ENCODE data around the gene ATXN7L1. TPM values are rescaled to one million over a fixed set of nuclear protein-coding genes. Genes with fewer than 3 reads are reported as not detected.

Gene ATXN7L1
- total and polyA plus RNA-seq, 2 of the 13 experiments (the other 11 are each of a cell fraction or from before 2014, with no cell fraction given) = 4.1 to 7.8 TPM

DNA sequence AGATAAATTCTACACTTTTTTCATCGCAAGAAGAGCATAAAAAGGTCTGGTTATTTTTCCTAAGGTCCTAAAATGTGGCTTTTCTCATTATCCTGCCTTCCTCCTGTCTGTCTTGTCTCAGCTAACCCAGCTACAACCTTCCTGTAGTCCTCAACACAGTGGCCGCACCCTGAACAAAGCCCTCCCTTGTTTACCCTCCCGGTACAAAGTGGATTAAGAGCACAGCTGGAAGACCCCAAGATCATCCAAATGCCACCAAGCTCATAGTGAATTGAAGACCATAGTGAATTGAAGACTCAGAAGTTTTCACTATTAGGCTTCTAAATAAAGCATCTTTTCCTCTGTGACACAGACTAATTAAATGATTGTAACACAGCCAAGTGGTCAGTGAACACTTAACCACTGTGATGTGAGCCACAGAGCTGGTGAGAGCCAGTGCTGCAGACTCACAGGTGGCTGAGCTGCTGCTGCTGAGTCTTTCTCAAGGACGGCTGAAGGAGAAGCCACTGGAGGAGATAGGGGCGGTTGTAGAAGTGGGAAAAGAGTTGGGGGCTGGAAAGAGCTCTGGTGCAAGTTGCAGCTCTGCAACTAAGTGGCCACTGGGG, 123.6 kb downstream of the ATXN7L1 start:
- no peaks in the 10 kb centered on the region for H3K79me2 ChIP-seq (ENCODE audit: insufficient read depth, low read length)
- H2AFZ ChIP-seq (ENCODE audit: low read length) = no peak overlapping the region
- H3K27me3 ChIP-seq (ENCODE audit: control insufficient read depth in 1 of 2, insufficient read depth in 2 of 2, low read length in 2 of 2) = no peaks in the 10 kb centered on the region; a peak in 1 of 5 replicates
- ChIA-PET POLR2A (no interaction called here), CTCF (ENCODE audit: low intra/inter-chr PET ratio, low total read pairs) (no interaction called here)
- H4K20me1 ChIP-seq (ENCODE audit: insufficient read depth, low read length) = no peaks in the 10 kb centered on the region
- H3K9me3 ChIP-seq (ENCODE audit: low read length) = no peaks in the 10 kb centered on the region
- TF ChIP-seq BCL6 (CRISPR knock-in tag; IDR thresholded peaks at IDR 0.05) = no peak
- no peak for TF ChIP-seq ZNF331 (CRISPR knock-in tag; IDR thresholded peaks at IDR 0.05)
- no peak for TF ChIP-seq CBX5 (CRISPR knock-in tag; IDR thresholded peaks at IDR 0.05; ENCODE audit: borderline replicate concordance)
- TF ChIP-seq GTF3A (CRISPR knock-in tag; conservative IDR thresholded peaks at IDR 0.05) = no peak
- TF ChIP-seq ARNT2 (CRISPR knock-in tag; IDR thresholded peaks at IDR 0.05; ENCODE audit: low read depth) = no peak
- TF ChIP-seq, protein P1, sequence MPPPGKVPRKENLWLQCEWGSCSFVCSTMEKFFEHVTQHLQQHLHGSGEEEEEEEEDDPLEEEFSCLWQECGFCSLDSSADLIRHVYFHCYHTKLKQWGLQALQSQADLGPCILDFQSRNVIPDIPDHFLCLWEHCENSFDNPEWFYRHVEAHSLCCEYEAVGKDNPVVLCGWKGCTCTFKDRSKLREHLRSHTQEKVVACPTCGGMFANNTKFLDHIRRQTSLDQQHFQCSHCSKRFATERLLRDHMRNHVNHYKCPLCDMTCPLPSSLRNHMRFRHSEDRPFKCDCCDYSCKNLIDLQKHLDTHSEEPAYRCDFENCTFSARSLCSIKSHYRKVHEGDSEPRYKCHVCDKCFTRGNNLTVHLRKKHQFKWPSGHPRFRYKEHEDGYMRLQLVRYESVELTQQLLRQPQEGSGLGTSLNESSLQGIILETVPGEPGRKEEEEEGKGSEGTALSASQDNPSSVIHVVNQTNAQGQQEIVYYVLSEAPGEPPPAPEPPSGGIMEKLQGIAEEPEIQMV (CRISPR knock-in tag; IDR thresholded peaks at IDR 0.05; ENCODE audit: low read depth) = no peak
- TF ChIP-seq CTCF (CRISPR knock-in tag; IDR thresholded peaks at IDR 0.05) = no peak
- TF ChIP-seq ZNF660 (CRISPR knock-in tag; IDR thresholded peaks at IDR 0.05; ENCODE audit: borderline replicate concordance, low read depth) = no peak
- TF ChIP-seq ZNF292 (CRISPR knock-in tag; IDR thresholded peaks at IDR 0.05; ENCODE audit: borderline replicate concordance, low read depth) = no peak
- TF ChIP-seq RBM22 (optimal IDR thresholded peaks at IDR 0.05; ENCODE audit: low read length) = no peak
- TF ChIP-seq ZNF431 (CRISPR knock-in tag; IDR thresholded peaks at IDR 0.05; ENCODE audit: borderline replicate concordance, low read depth) = no peak
- TF ChIP-seq TBX3 (IDR thresholded peaks at IDR 0.05; ENCODE audit: borderline replicate concordance) = no peak
- no peak overlapping the region for H3K9ac ChIP-seq (ENCODE audit: insufficient read depth, low read depth, low read length)
- no peaks in the 10 kb centered on the region for H3K4me1 ChIP-seq (ENCODE audit: insufficient read depth, low read length)
- intact Hi-C loops (cut with micrococcal nuclease; ENCODE audit: unreplicated experiment) (loop anchor here (10.0 kb wide), 1 partner anchor 402 kb away; no protein-coding TSS in a partner anchor), in situ Hi-C loops (cut with HindIII; ENCODE audit: extremely low pct_ligation_motif_present, low pct_unique_long_range_greater_than_20kb) (no loop called here)
- no peak for FAIRE-seq
- BruUV-seq (replicated peaks) = no TSS peak
- no peak for ATAC-seq
- WGBS (ENCODE audit: low lambda C conversion rate) = 96% methylated on average over 5 of the region's 5 CpGs
- no peak overlapping the region for H3K4me3 ChIP-seq (replicated peaks in 1 of 3; ENCODE audit: insufficient read depth in 1 of 3, low read depth in 2 of 3, low read length in 3 of 3)
- no peak overlapping the region for H3K27ac ChIP-seq (ENCODE audit: extremely low read length, insufficient read depth, low read length)
- DNase-seq (ENCODE audit: low spot score) = no peak
- H3K36me3 ChIP-seq (replicated peaks in 1 of 2; ENCODE audit: control insufficient read depth in 1 of 2, insufficient read depth in 2 of 2, low read length in 2 of 2) = no peaks in the 10 kb centered on the region; a peak in 1 of 5 replicates
- H3K4me2 ChIP-seq (ENCODE audit: low read depth, low read length) = no peak overlapping the region
